Cortex of kidney (tissue), 1 donor: ENCODE data around the gene NFATC1.

Experiments
- DNase-seq: peaks from one replicate; lab custom pipeline; 2025; lab: John Stamatoyannopoulos, UW

The NFATC1 gene

DNA sequence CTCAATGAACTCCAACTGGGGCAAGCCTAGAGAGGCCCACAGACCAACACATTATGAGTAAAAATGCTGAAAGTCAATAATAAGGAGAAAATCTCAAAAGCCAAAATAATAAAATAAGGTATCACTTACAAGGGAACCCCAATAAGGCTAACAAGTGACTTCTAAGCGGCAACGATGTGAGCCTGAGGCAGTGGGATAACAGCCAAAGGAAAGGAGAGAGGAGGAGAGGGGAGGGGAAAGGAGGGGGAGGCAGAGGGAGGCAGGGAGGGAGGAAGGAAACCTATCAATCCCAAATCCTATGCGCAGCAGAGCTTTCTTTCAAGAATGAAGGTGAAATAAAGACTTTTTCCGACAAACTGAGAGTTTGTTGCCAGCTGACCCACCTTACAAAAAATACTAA is 6.0 kb upstream of the NFATC1 start:
- no peak for DNase-seq

- no peak for DNase-seq
Measured at GRCh38 chr18:79392226-79392625, 3.5 kb upstream of the NFATC1 start.

GRCh38 chr18:79393181-79393634 is 2.5 kb upstream of the NFATC1 start:
- DNase-seq: no peak

DNA sequence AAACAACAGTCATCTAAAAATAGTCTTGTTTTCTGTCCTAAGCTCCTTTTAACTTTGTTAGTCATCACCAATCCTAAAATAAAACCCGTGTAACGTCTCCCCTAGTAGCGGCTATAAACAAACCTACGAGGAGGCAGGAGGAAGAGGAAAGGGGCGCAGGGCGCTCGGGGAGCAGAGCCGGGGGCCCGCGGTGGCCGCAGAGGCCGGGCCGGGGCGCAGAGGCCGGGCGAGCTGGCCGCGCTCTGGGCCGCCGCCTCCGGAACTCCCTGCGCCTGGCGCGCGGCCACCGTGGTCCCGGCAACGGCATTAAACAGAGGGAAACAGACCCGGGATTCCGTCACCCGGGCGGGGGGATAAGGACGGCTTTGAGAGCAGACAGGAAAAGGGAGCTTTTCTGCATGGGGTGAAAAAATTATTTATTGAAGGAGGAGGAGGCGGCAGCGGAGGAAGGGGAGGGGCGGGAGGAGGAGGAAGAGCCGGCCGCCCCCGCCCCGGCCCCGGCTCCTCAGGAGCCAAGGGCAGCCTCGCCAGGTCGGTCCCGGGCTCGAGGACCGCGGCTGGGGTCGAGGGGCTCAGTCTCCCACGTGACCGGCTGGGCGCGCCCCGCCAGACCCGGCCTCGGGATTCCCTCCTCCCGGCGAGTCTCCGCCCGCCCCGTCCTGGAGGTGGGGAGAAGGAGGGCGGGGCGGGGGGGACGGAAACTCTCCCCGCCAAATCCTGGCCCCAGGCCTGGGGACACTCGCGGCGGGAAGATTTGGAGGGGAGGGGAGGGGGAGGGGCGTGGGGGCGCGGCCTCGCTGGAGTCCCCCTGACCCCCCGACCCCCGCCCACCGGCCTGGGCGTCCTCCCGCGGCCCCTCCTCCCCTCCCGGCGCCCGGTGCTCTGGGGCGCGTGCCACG is 1.8 kb upstream of the NFATC1 start:
- no peak for DNase-seq

DNA sequence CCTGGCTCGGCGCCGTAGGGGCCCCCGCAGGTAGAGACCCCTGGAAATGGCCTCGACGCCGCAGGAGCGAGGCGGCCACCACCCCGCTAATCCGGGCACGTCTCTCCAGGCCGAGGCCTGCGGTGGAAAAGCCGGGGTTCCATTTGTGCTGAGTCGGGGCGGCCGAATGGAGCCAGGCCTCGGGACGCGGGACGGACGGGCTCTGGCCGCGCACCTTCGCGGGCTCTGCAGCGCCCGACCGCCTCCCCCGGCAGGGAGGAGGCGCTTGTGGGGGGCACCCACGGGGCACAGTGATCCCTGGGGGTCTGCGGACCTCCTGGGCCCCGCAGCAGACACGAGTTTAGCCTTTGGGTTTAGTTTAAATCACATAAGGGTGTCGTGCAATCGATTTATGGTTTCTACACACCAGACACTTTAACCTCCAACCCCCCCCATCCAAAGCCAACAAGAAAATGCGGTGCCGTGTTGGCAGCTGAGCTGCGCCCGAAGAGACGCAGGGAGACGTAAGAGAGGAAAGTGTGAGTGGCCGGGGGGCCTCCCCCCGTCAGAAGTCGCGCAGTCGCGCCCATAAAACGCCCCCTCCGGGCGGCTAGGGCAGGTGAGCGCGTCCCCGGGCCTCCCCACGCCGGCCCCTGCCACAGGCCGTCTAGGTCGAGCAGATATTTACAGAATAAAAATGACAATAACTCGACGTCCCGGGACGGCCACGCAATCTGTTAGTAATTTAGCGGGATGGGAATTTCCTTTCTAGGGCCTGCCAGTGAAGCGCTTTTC is 1.0 kb upstream of the NFATC1 start:
- DNase-seq: no peak

DNA sequence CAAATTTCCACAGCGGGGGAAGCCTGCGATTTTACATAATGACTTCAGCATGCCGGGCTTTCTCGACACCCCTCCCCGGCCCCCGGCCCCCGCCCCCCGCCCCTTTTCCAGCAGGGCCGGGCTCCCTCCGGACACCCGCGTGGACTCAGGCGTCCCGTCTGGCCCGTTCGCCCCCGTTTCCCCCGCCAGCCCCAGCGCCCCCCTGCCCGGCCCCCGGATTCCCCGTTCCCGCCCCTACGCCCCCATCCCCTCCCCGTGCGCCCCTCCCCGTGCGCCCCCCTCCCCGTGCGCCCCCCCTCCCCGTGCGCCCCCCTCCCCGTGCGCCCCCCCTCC is 456 bp upstream of the NFATC1 start:
- DNase-seq: no peak

DNA sequence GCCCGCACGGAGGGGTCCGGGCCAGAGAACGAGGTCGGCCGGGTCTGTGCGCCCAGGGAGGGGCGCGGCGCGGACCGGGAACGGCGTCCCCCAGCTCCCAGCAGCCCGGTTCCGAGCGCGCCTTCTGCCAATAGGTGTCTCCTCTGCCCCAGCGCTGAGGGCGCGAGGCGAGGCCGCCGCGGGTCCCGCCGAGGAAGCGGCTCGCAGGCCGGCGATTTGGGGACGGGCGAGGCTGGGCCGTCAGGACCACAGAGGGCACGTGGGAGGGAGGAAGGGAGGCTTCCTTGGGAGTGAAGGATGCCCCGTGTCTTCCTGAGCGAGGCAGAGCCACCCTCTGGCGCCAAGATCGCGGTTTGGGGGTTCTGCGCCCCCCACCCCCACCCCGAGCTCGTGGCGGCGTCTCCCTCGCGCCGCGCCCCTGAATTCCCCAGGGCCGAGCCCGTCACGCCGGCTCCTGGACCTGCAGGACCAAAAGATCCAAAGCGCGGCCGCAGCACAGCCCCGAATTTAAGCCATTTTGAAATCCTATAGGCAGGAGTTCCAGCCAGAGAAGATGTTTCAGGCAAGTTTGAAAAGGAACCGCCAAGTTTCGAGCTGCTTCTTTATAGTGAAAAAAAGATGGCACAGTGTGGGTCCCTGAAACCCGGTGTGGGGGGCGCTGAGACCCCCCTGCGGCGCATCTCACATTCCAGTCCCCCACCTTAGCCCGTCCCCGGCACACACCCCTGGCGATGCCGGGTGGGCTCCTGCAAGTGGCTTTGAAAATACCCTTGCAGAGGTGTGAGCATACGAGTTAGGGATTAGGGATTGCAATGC is 909 bp downstream of the NFATC1 start:
- no peak for DNase-seq

- no peak for DNase-seq
Measured at GRCh38 chr18:79397247-79397829, 1.6 kb downstream of the NFATC1 start.

GRCh38 chr18:79397830-79398761 is 2.4 kb downstream of the NFATC1 start:
- DNase-seq: no peak

GRCh38 chr18:79399275-79400081 is 3.7 kb downstream of the NFATC1 start:
- DNase-seq: no peak

- DNase-seq: no peak
Measured at GRCh38 chr18:79400091-79400590, 4.4 kb downstream of the NFATC1 start.

GRCh38 chr18:79400591-79401381 is 5.1 kb downstream of the NFATC1 start:
- no peak for DNase-seq

GRCh38 chr18:79401494-79402208 is 5.9 kb downstream of the NFATC1 start:
- no peak for DNase-seq

DNA sequence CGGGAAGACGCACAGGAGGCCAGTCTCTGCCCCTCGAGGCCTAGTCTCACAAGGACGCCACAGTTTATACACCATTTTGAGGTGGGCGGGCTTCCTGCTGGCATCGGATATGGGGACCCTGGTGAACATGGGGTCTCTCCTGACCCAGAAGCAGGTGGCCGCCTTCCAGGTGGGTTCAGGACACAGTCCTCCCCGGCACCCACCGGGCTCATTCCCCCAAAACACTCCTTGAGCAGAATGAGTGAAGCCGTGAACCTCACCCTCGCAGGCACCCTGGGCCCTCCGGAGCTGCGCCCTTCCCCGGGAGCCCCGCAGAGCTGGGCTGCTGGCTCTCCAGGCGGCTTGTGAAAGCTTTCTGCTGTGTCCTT is 6.5 kb downstream of the NFATC1 start:
- DNase-seq: no peak

DNA sequence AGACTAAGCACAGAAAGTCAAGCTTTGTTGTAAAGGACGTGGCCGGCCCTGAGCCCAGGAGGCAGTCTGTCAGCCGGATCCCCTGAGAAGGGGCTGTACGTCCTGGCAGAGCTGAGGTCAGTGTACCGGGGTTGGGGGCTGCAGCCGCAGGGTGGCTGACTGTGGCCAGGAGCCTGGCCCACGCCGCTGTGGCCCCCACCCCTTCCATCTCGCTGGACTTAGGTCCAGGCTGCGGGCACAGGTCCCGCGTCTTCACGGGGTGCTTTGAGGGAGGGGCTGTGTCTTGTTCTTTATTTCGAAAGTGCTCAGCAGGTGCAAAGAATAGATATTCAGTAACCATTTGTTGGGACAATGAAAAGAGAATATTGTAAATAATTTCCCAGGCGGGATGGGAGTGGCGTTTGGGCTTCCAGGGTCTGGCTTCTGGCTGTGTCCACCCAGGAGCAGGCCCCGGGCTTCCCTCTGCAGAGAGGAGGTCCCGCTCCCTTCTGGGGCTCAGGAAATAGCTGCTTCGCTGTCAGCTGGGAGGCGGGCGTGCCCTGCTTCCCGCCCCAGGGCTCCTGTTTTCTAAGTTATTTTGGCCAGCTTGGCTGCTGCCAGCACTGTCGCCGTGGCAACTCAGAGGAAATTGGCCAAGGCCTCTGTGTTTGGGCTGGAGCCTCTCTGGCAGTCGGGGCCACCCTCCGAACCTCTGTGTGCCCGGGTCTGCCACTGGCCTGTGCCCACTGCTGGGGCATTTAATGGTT is 7.4 kb downstream of the NFATC1 start:
- DNase-seq: no peak

- DNase-seq: no peak
Measured at GRCh38 chr18:79403723-79404566, 8.2 kb downstream of the NFATC1 start.

GRCh38 chr18:79404567-79404910 is 8.8 kb downstream of the NFATC1 start:
- no peak for DNase-seq
